Activated CD8-positive, alpha-beta memory T cell treated with anti-CD3 and anti-CD28 coated beads, Interleukin-2, amount 10 ng/mL, durations not matched to agents 7 days and 5 days (primary cell): Measurements from ENCODE around the gene ADARB2. TPM values are rescaled to one million over a fixed set of nuclear protein-coding genes. Genes with fewer than 3 reads are reported as not detected.

Source experiments
- ATAC-seq: fragments of 150-1000 bp; cut with Tn5 transposase; one replicate; pipeline ENCODE4 v1.10.0; 2021; ENCODE audit warnings: moderate library complexity
- CTCF ChIA-PET: fragments of 350-600 bp; sonication (Branson Sonifier 250); formaldehyde crosslinking; loops from one replicate; lab custom pipeline; 2021; ENCODE audit warnings: antibody characterized with exemption; lab: Charles Lee
- DNase-seq: peaks from one replicate; pipeline ENCODE4 v3.0.0-alpha.2; 2020
- H3K27ac Mint-ChIP-seq: one replicate; pipeline ENCODE4 v1.8.0; 2021; ENCODE audit warnings: mild to moderate bottlenecking, mixed read lengths
- H3K27me3 Mint-ChIP-seq: one replicate; pipeline ENCODE4 v1.8.0; 2021; ENCODE audit warnings: mixed read lengths
- H3K36me3 Mint-ChIP-seq: one replicate; pipeline ENCODE4 v1.8.0; 2021; ENCODE audit warnings: mild to moderate bottlenecking, mixed read lengths
- H3K4me1 Mint-ChIP-seq: one replicate; pipeline ENCODE4 v1.8.0; 2021; ENCODE audit warnings: mixed read lengths
- H3K4me3 Mint-ChIP-seq: one replicate; pipeline ENCODE4 v1.8.0; 2021; ENCODE audit warnings: mild to moderate bottlenecking, moderate library complexity, mixed read lengths
- H3K9me3 Mint-ChIP-seq: one replicate; pipeline ENCODE4 v1.8.0; 2022; ENCODE audit warnings: low read depth, mixed read lengths
- total RNA-seq, 2 experiments: library from RNA; stranded (reverse); gene quantifications; one replicate each; pipeline ENCODE4 v1.2.3, GENCODE V29; 2021

Gene ADARB2
- total RNA-seq, 2 experiments from 2014 or later, result not detected

DNA sequence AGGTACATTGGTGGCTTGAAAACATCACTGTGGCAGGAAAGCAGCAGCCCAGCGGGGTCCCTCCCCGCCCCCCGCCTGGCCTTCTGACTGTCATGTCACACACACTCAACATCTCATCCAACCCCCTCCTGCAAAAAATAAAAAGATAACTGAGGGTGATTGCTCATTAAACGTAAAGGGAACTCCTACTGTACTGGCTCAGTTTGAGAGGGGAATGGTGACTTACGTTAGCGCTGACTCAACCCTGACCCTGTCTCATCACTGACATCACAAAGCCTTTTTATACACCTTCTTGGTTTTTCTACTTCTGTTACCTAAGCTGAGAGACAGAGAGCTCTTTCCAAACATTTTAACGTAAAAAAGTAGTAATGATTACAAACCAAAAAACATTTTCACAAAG is 48.8 kb downstream of the ADARB2 start:
- no peaks in the 10 kb centered on the region for H3K9me3 Mint-ChIP-seq
- no peak for ATAC-seq
- no peak for DNase-seq

DNA sequence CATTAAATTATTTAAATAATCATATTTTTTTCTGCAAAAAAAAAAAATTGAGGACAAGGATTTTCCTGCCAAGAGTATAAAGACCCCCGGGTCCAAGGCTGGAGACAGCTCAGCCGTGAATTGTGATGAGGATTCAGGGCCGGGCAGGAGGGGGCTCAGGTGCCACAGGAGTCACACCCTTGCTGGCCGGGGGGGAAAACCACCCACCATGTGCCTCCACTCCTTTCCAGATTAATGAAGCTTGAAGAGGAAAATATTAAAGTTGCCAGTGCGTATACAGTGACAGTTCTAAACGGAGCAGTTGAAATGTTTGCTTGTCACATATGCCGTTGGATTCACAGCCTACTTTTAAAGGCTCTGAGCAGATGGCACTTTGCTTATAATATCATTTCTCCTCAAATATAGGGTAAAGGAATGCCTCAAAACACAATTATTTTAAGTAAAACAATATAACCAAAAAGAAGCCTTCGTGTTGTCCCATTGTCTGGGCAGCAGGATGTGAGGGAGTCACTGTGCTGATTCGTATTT is 49.6 kb downstream of the ADARB2 start:
- H3K36me3 Mint-ChIP-seq, result no peaks in the 10 kb centered on the region
- H3K27me3 Mint-ChIP-seq, result no peaks in the 10 kb centered on the region
- H3K4me3 Mint-ChIP-seq, result no peak overlapping the region
- CTCF ChIA-PET, result no interaction called here
- ATAC-seq (no peak), DNase-seq (no peak)
- no peaks in the 10 kb centered on the region for H3K4me1 Mint-ChIP-seq
- H3K9me3 Mint-ChIP-seq, result no peaks in the 10 kb centered on the region
- no peak overlapping the region for H3K27ac Mint-ChIP-seq

More for the DNA sequence above, 48.8 kb downstream of the ADARB2 start:
- Mint-ChIP-seq H3K36me3 (no peaks in the 10 kb centered on the region), H3K4me3 (no peak overlapping the region), H3K27me3 (no peaks in the 10 kb centered on the region), H3K4me1 (no peaks in the 10 kb centered on the region), H3K27ac (no peak overlapping the region)
- CTCF ChIA-PET, result no interaction called here

DNA sequence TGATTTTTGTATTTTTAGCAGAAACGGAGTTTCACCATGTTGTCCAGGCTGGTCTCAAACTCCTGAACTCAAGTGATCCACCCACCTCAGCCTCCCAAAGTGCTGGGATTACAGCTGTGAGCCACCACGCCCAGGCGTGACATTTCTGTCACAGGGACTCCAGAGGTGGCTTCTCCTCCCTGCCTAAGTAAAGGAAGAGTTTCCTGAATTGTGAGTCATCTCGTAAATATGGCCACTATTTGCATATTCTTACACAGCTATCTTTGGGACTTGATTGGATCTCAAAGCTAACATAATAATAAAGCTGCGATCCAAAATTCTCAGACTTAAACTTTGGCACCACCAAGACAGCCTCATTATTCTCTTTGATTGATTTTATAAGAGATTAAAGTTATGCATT is 50.1 kb downstream of the ADARB2 start:
- Mint-ChIP-seq H3K27ac (no peak overlapping the region), H3K4me3 (no peak overlapping the region), H3K9me3 (no peaks in the 10 kb centered on the region), H3K27me3 (no peaks in the 10 kb centered on the region), H3K4me1 (no peaks in the 10 kb centered on the region), H3K36me3 (no peaks in the 10 kb centered on the region)
- no peak for ATAC-seq
- CTCF ChIA-PET, result no interaction called here
- DNase-seq, result no peak

DNA sequence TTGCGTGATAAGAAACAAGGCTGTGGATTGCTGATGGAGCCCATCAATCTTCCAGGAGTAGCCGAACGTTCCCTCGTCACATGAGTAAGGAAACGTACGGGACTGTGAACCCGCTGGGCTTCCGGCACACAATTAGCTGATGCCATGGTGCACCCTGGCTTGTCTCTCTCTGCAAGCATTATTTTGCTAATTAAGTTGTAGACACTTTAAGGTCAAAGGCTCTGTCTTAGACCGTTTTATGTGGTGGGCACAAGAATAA is 50.9 kb downstream of the ADARB2 start:
- Mint-ChIP-seq H3K9me3 (no peaks in the 10 kb centered on the region), H3K36me3 (no peaks in the 10 kb centered on the region), H3K27me3 (no peaks in the 10 kb centered on the region), H3K27ac (no peak overlapping the region), H3K4me1 (no peaks in the 10 kb centered on the region), H3K4me3 (no peak overlapping the region)
- no peak for DNase-seq
- CTCF ChIA-PET, result no interaction called here
- no peak for ATAC-seq

DNA sequence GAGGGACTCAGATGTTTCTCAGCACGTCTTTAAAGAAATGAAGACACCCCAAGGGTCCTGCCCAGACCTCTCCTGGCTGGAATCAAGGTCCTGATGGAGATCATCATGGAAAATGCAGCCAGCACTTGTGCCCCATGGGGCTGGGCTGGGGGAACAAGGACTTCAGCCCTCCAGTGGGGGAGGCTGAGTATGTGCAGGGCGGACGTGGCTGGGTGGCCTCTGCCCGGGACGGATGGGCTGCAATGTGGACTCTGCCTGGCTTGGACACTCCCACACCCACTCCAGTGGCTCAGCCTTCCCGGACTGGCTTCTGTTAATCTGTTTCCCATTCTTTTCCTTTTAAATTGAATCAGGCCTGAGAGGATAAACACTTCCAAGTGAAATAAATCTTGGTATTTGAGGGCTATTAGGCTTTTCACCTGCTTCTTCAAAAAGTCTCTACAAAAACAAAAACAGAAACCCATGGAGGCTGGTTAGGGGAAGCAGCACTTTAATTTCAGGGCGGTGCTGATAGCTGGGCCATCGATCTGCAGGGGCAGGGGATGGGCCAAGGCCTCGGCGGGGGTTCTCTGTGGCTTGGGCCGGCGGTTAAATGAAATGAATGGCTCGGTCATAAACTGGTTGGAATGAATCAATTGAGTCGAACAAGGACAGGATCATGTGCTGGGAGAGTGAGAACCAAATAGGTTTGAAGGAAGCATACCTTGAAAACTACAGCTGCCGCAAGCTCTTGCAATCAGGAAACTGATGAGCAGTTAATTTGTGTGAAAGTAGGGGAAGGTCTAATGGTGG is 51.4 kb downstream of the ADARB2 start:
- no peaks in the 10 kb centered on the region for H3K27me3 Mint-ChIP-seq
- H3K9me3 Mint-ChIP-seq, result no peaks in the 10 kb centered on the region
- ATAC-seq (no peak), DNase-seq (no peak)
- H3K36me3 Mint-ChIP-seq, result no peaks in the 10 kb centered on the region
- H3K4me1 Mint-ChIP-seq, result no peaks in the 10 kb centered on the region
- no peak overlapping the region for H3K27ac Mint-ChIP-seq
- H3K4me3 Mint-ChIP-seq, result no peak overlapping the region
- CTCF ChIA-PET, result no interaction called here

DNA sequence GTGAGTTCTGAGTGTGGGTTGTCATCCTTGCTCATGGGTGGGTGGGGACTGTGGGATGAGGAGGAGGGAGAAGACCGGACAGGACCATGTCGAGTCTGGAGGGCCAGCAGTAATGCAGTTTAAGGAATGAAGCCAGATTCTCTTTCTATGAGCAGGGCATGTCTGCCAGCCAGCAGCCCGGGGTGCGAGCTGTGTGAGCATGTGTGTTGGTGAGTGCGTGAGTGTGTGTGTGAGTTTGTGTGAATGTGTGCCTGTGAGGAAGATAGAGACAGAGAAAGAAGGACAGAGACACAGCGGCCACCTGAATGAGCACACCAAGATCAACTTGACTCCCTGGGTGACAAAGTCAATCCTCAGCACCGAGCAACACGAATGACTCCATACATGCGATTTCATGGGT is 52.3 kb downstream of the ADARB2 start:
- H3K4me1 Mint-ChIP-seq, result no peaks in the 10 kb centered on the region
- no peak overlapping the region for H3K27ac Mint-ChIP-seq
- no peaks in the 10 kb centered on the region for H3K27me3 Mint-ChIP-seq
- H3K36me3 Mint-ChIP-seq, result no peaks in the 10 kb centered on the region
- DNase-seq (no peak), ATAC-seq (no peak)
- H3K9me3 Mint-ChIP-seq, result no peaks in the 10 kb centered on the region
- CTCF ChIA-PET, result no interaction called here
- H3K4me3 Mint-ChIP-seq, result no peak overlapping the region

DNA sequence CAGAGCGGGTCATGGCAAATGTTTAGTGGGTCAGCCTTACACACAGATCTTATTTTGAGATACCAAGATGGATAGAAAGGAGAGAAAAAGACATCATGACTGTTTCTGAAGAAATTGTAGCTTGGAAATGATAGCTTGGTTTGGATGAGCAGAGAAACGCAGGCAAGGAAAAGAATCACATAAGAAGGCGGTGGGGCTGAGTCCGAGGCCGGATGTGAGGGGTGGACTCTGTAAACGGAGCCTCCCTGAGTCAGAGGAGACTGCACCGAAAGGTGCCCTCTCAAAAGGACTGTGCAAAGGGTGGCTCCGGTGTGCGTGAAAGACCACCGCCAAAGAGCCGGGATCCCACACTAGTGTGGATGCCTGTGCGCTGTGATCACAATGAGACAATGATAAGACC is 53.7 kb downstream of the ADARB2 start:
- no peaks in the 10 kb centered on the region for H3K9me3 Mint-ChIP-seq
- CTCF ChIA-PET, result no interaction called here

DNA sequence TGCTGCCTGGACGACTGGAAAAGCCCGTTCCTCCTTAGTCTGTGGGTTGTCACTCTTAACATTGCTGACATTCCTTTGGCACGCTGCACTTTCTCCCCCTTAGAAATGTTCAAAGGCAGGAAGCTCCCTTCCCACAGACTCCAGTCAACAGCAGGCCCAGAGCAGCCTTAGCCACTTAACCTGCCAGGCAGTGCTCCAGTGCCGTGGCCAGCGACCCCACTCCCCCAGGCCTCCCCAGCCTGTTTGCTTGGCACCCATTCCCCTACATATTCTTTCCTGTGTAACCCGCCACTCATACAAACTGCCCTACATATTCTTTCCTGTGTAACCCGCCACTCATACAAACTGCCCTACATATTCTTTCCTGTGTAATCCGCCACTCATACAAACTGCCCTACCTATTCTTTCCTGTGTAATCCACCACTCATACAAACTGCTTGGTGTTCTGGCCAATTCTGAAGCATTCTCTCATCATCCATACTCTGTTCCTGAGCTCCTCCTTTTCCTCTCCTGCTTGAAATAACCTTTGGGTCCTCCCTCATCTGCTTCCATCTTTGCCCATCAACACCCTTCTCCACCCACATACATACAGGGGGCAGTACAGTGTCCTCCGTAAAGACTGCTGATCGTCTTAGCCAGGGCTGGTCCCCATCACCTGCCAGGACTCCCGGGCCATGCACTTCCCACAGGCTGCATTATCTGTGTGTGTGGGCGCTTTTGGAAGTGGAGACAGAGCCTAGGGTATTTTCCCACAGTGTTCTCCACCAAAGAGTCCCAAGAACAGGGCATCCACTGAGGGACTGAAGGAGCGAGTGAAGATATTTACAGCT is 57.3 kb downstream of the ADARB2 start:
- CTCF ChIA-PET, result no interaction called here
- no peak for ATAC-seq
- no peaks in the 10 kb centered on the region for H3K4me1 Mint-ChIP-seq

More for the DNA sequence above, 53.7 kb downstream of the ADARB2 start:
- H3K27me3 Mint-ChIP-seq, result no peaks in the 10 kb centered on the region
- no peaks in the 10 kb centered on the region for H3K4me1 Mint-ChIP-seq
- H3K4me3 Mint-ChIP-seq, result no peak overlapping the region
- DNase-seq (no peak), ATAC-seq (no peak)
- H3K27ac Mint-ChIP-seq, result no peak overlapping the region
- H3K36me3 Mint-ChIP-seq, result no peaks in the 10 kb centered on the region

DNA sequence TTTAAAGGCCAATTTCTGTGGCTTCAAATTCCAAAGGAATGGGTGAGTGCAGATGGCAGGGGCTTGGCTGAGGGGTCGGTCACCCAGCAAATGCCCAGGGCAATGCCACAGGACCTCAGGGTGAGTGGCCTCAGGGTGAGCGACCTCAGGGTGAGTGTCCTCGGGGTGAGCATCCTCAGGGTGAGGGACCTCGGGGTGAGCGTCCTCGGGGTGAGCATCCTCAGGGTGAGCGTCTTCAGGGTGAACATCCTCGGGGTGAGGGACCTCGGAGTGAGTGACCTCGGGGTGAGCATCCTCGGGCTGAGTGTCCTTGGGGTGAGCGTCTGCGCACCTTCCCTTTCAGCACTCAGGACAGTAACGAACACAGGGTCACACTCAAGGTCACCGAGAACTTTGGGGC is 59.2 kb downstream of the ADARB2 start:
- Mint-ChIP-seq H3K27me3 (no peaks in the 10 kb centered on the region), H3K4me3 (no peak overlapping the region), H3K4me1 (no peaks in the 10 kb centered on the region), H3K36me3 (no peaks in the 10 kb centered on the region), H3K9me3 (no peaks in the 10 kb centered on the region), H3K27ac (no peak overlapping the region)
- CTCF ChIA-PET, result no interaction called here
- DNase-seq, result no peak
- ATAC-seq, result no peak

More for the DNA sequence above, 57.3 kb downstream of the ADARB2 start:
- no peak for DNase-seq
- Mint-ChIP-seq H3K9me3 (no peaks in the 10 kb centered on the region), H3K27me3 (no peaks in the 10 kb centered on the region), H3K27ac (no peak overlapping the region), H3K4me3 (no peak overlapping the region), H3K36me3 (no peaks in the 10 kb centered on the region)

DNA sequence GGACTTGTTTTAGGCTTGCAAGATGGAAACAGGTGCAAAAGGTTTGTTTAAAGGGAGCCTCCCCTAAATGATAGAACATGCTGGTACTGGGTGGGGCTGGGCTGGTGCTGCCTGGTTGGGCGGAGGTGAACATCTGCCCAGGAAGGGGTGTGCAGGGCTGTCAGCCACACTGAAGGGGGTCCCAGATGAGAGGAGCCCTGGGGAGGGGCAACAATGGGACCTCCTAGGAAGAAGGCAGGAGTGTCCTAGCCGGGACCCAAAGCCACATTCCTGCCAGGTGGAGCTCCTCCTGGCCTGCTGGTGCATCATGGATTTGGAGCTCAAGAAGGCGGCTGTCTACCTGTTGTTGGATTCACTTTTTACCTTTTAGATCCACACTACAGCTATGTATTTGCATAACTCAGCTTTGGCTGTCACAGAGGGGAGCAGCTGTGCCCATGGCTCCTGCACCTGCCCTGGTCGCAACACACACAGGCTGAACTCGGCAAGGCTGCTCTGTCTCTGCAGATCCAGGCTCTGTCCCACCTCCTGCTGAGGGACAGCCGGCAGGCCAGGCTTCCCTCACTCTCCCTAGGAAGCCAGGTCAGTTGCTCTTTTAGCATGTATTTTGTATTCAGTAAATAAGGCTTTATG is 59.9 kb downstream of the ADARB2 start:
- Mint-ChIP-seq H3K36me3 (no peaks in the 10 kb centered on the region), H3K27ac (no peak overlapping the region), H3K27me3 (no peaks in the 10 kb centered on the region), H3K4me1 (no peaks in the 10 kb centered on the region), H3K4me3 (no peak overlapping the region), H3K9me3 (no peaks in the 10 kb centered on the region)
- DNase-seq (no peak), ATAC-seq (no peak)
- CTCF ChIA-PET, result no interaction called here

DNA sequence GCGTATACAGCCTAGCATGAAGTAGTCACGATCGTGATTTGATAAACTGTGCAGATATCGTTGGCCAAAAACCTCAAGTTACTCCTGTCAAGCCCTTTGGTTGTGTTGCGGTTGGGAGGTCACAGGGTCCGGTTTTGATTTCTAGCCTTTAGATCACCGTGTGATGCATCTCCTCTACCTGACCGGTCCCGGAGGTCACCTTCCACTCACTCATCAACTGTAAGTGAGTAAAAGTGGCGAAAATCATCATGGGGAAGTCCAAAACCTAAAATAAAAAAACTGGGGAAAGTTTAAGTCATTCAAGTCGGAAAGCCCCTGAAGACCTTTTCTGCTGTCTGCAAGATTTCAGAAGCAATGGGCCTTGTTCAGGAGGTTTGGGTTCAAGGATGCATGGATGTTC is 62.8 kb downstream of the ADARB2 start:
- Mint-ChIP-seq H3K9me3 (no peaks in the 10 kb centered on the region), H3K27me3 (no peaks in the 10 kb centered on the region), H3K4me1 (no peaks in the 10 kb centered on the region), H3K36me3 (no peaks in the 10 kb centered on the region), H3K4me3 (no peak overlapping the region), H3K27ac (no peak overlapping the region)
- CTCF ChIA-PET, result no interaction called here
- DNase-seq, result no peak
- no peak for ATAC-seq

DNA sequence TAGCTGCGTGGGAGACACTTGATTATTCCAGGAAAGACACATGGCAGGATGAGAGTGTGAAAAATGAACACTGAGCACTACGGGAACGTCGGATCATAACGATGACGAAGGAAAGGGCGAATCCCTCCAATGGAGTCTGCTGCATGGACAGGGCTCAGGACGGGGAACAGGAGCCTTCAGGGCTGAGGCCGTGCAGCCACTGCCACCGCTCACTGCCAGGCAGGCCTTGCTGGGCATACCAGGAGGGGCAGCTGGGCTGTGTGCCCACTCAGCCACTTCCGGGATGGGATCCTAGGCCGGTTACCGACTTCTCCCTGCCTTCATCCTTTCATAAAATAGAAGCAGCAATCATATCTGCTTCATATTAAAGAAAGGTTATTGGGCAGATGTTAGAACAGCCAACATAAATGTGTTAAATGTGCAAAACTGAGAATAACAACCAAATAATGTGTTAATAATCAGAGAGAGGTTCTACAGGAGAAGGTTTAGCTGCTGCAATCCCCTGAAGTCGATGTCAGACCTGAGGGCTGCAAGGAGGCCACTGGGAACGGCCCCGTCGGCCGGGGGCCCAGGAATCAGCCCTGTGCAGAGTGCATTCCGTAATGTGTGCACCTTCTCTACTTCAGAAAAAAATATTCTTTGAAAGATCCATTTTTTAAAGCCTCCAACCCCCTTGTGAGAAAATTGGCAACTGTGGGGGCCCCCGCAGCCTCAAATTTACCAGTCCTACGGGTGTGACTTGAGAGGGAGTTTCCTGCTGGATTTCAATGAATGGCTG is 63.6 kb downstream of the ADARB2 start:
- H3K36me3 Mint-ChIP-seq, result no peaks in the 10 kb centered on the region
- ATAC-seq, result no peak
- no peak for DNase-seq
- no peak overlapping the region for H3K4me3 Mint-ChIP-seq
- CTCF ChIA-PET, result no interaction called here
- H3K27ac Mint-ChIP-seq, result no peak overlapping the region
- H3K27me3 Mint-ChIP-seq, result no peaks in the 10 kb centered on the region
- H3K9me3 Mint-ChIP-seq, result no peaks in the 10 kb centered on the region
- H3K4me1 Mint-ChIP-seq, result no peaks in the 10 kb centered on the region
